ENCODE results near the gene NUP42. TPM values are rescaled to one million over a fixed set of nuclear protein-coding genes. Genes with fewer than 3 reads are reported as not detected.

The NUP42 gene
- total and polyA plus RNA-seq, 2 experiments from 2014 or later = 23.6 to 47.9 TPM

DNA sequence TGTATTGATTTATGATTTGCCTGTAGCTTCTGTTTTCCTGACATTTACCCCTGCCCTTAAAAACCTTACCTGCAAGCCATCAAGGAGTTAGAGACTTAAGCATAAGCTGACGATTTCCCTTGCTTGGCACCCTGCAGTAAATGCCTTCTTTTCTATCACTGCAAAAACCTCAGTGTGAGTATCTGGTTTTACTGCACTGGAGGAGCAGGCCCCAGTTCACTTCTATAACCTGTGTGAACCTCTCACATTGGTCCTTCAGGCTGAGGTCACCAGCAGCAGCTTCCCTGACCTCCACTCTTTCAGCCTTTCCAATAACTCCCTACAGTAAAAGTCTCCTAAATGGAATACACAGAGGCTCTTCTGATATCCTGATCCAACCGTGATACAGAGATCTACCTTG is 30.5 kb downstream of the NUP42 start:
- WGBS (ENCODE audit: low lambda C conversion rate, missing lambda C conversion rate) = 78% methylated on average over 2 of the region's 2 CpGs
- no peaks in the 10 kb centered on the region for H3K36me3 ChIP-seq (replicated peaks; ENCODE audit: insufficient read depth, low read depth)
- H3K9me2 ChIP-seq (replicated peaks; ENCODE audit: insufficient read depth) = no peaks in the 10 kb centered on the region
- H4K20me1 ChIP-seq (ENCODE audit: insufficient read depth, poor library complexity, severe bottlenecking) = no peaks in the 10 kb centered on the region
- TF ChIP-seq EZH2phosphoT487 (IDR thresholded peaks at IDR 0.05; ENCODE audit: low read depth, severe bottlenecking, unreplicated experiment) = no peak
- no peak for TF ChIP-seq CTCF (IDR thresholded peaks at IDR 0.05; ENCODE audit: poor library complexity)
- TF ChIP-seq EZH2 (IDR thresholded peaks at IDR 0.05; ENCODE audit: borderline replicate concordance) = no peak
- no peaks in the 10 kb centered on the region for H3K27me3 ChIP-seq
- no peak overlapping the region for H2AFZ ChIP-seq
- no peaks in the 10 kb centered on the region for H3K9me3 ChIP-seq (ENCODE audit: low read depth)
- no peak overlapping the region for H3K4me2 ChIP-seq
- no peak overlapping the region for H3K27ac ChIP-seq
- H3K79me2 ChIP-seq = no peaks in the 10 kb centered on the region
- H3K4me1 ChIP-seq (ENCODE audit: insufficient read depth) = peaks cover 3% of the 10 kb centered on the region
- DNase-seq (ENCODE audit: low spot score) = no peak
- no peak overlapping the region for H3K4me3 ChIP-seq

GRCh38 chr7:23212841-23213240 is 31.0 kb downstream of the NUP42 start:
- TF ChIP-seq EZH2phosphoT487 (IDR thresholded peaks at IDR 0.05; ENCODE audit: low read depth, severe bottlenecking, unreplicated experiment) (no peak), EZH2 (IDR thresholded peaks at IDR 0.05; ENCODE audit: borderline replicate concordance) (no peak), CTCF (IDR thresholded peaks at IDR 0.05; ENCODE audit: poor library complexity) (no peak)
- H3K9me2 ChIP-seq (replicated peaks; ENCODE audit: insufficient read depth) = no peaks in the 10 kb centered on the region
- no peaks in the 10 kb centered on the region for H3K4me1 ChIP-seq (ENCODE audit: insufficient read depth)
- no peak overlapping the region for H3K4me3 ChIP-seq
- H3K9me3 ChIP-seq (ENCODE audit: low read depth) = no peaks in the 10 kb centered on the region
- no peak overlapping the region for H3K4me2 ChIP-seq
- no peak overlapping the region for H2AFZ ChIP-seq
- no peak for DNase-seq (ENCODE audit: low spot score)
- H3K27ac ChIP-seq = no peak overlapping the region
- H3K27me3 ChIP-seq = no peaks in the 10 kb centered on the region
- H4K20me1 ChIP-seq (ENCODE audit: insufficient read depth, poor library complexity, severe bottlenecking) = no peaks in the 10 kb centered on the region
- H3K79me2 ChIP-seq = no peaks in the 10 kb centered on the region
- WGBS (ENCODE audit: low lambda C conversion rate, missing lambda C conversion rate) = 89% methylated on average over 4 of the region's 4 CpGs
- no peaks in the 10 kb centered on the region for H3K36me3 ChIP-seq (replicated peaks; ENCODE audit: insufficient read depth, low read depth)

DNA sequence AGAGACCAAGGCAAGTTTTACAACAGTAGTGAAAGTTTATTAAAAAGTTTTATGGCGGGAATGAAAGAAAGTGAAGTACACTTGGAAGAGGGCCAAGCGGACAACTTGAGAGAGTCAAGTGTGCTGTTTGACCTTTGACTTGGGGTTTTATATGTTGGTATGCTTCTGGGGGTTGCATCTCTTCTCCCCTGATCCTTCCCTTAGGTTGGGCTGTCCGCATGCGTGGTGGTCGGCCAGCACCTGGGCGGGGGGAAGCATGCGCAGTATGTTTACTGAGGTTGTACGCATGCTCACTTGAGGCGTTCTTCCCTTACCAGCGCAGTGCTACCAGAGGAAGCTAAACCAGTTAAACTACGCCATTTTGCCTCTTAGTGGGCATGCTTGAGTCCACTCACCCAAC is 31.9 kb downstream of the NUP42 start:
- Histone ChIP-seq H3K79me2 (no peaks in the 10 kb centered on the region), H3K4me3 (no peak overlapping the region), H2AFZ (no peak overlapping the region), H4K20me1 (ENCODE audit: insufficient read depth, poor library complexity, severe bottlenecking) (no peaks in the 10 kb centered on the region), H3K36me3 (replicated peaks; ENCODE audit: insufficient read depth, low read depth) (no peaks in the 10 kb centered on the region), H3K9me3 (ENCODE audit: low read depth) (no peaks in the 10 kb centered on the region), H3K9me2 (replicated peaks; ENCODE audit: insufficient read depth) (no peaks in the 10 kb centered on the region), H3K4me1 (ENCODE audit: insufficient read depth) (no peaks in the 10 kb centered on the region), H3K27me3 (no peaks in the 10 kb centered on the region), H3K27ac (no peak overlapping the region), H3K4me2 (no peak overlapping the region)
- WGBS (ENCODE audit: low lambda C conversion rate, missing lambda C conversion rate) = 95% methylated on average over 11 of the region's 11 CpGs
- TF ChIP-seq EZH2phosphoT487 (IDR thresholded peaks at IDR 0.05; ENCODE audit: low read depth, severe bottlenecking, unreplicated experiment) (no peak), EZH2 (IDR thresholded peaks at IDR 0.05; ENCODE audit: borderline replicate concordance) (no peak), CTCF (IDR thresholded peaks at IDR 0.05; ENCODE audit: poor library complexity) (no peak)
- DNase-seq (ENCODE audit: low spot score) = no peak

DNA sequence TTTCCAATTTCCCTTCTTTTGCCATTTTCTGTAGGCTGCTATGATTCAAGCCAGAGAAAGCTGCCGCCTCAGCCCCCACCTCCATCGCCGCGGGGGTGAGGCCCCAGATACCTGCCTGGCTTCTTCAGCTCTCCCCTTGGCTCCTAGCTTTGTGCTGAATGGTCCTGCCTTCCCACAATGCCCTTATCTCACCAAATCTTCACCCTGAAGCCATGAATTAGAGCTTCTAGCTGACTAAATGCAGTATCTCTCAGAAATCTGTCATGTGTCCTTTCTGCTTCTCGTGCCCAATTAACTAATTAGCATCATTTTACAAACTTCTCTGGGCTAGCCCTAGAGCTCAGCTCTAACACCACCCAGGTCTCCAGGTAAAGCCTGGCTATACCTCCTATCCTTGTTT is 32.6 kb downstream of the NUP42 start:
- WGBS (ENCODE audit: low lambda C conversion rate, missing lambda C conversion rate) = 57% methylated on average over 5 of the region's 5 CpGs
- no peak overlapping the region for H2AFZ ChIP-seq
- TF ChIP-seq EZH2 (IDR thresholded peaks at IDR 0.05; ENCODE audit: borderline replicate concordance) = no peak
- TF ChIP-seq CTCF (IDR thresholded peaks at IDR 0.05; ENCODE audit: poor library complexity) = no peak
- TF ChIP-seq EZH2phosphoT487 (IDR thresholded peaks at IDR 0.05; ENCODE audit: low read depth, severe bottlenecking, unreplicated experiment) = no peak
- no peak overlapping the region for H3K27ac ChIP-seq
- H3K36me3 ChIP-seq (replicated peaks; ENCODE audit: insufficient read depth, low read depth) = no peaks in the 10 kb centered on the region
- no peaks in the 10 kb centered on the region for H3K4me1 ChIP-seq (ENCODE audit: insufficient read depth)
- no peaks in the 10 kb centered on the region for H3K9me2 ChIP-seq (replicated peaks; ENCODE audit: insufficient read depth)
- H3K27me3 ChIP-seq = no peaks in the 10 kb centered on the region
- no peak for DNase-seq (ENCODE audit: low spot score)
- H3K79me2 ChIP-seq = no peaks in the 10 kb centered on the region
- no peaks in the 10 kb centered on the region for H3K9me3 ChIP-seq (ENCODE audit: low read depth)
- no peak overlapping the region for H3K4me3 ChIP-seq
- H4K20me1 ChIP-seq (ENCODE audit: insufficient read depth, poor library complexity, severe bottlenecking) = no peaks in the 10 kb centered on the region
- no peak overlapping the region for H3K4me2 ChIP-seq

All from hepatocyte (in vitro differentiated cells).